ENCODE measurements around the gene GALNT15.

DNA sequence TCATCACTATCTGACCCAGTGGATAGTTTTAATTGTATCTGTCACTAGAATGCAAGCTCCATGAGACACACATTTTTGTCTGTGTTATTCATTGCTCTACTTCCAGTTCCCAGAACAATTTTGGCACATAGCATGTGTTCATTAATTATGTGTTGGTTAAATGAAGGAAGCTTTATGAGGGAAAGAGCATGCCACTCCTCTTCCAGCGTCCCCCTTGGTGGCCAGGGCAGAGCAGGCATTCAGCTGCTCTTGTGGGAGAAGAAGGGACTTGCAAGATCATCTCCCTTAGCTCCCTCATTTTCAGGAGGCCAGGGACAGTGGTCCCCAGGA is 489 bp upstream of the GALNT15 start:
- no peak for TF ChIP-seq EP300 (IDR thresholded peaks at IDR 0.05)
- TF ChIP-seq, protein P1, sequence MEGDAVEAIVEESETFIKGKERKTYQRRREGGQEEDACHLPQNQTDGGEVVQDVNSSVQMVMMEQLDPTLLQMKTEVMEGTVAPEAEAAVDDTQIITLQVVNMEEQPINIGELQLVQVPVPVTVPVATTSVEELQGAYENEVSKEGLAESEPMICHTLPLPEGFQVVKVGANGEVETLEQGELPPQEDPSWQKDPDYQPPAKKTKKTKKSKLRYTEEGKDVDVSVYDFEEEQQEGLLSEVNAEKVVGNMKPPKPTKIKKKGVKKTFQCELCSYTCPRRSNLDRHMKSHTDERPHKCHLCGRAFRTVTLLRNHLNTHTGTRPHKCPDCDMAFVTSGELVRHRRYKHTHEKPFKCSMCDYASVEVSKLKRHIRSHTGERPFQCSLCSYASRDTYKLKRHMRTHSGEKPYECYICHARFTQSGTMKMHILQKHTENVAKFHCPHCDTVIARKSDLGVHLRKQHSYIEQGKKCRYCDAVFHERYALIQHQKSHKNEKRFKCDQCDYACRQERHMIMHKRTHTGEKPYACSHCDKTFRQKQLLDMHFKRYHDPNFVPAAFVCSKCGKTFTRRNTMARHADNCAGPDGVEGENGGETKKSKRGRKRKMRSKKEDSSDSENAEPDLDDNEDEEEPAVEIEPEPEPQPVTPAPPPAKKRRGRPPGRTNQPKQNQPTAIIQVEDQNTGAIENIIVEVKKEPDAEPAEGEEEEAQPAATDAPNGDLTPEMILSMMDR (IDR thresholded peaks at IDR 0.05): no peak

Measured in tibial nerve (tissue), 4 donors.